Head of caudate nucleus (tissue), 42 donors: Measurements from ENCODE around the gene DAAM2.

Experiments
- DNase-seq, 42 donors: peaks; one replicate each; pipeline versions ENCODE4 v3.0.0 to v3.0.0-alpha.2; 2020 to 2021; ENCODE audit warnings: mixed read lengths in 7 of 42
- intact Hi-C: fragments of 100-400 bp; cut with DNase I; formaldehyde crosslinking; loops from one replicate; pipeline ENCODE4 v1.15.0; 2022

Gene DAAM2

DNA sequence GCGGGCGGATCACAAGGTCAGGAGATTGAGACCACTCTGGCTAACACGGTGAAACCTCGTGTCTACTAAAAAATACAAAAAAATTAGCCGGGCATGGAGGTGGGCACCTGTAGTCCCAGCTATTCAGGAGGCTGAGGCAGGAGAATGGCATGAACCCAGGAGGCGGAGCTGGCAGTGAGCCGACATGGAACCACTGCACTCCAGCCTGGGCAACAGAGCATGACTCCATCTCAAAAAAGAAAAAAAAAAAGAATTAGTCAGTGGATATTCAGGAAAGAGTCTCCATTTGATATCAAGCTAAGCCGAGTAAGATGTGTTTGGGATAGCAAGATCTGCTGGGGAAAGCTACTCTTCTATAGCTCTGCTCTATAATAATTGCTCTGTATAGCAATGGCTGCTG is 101.1 kb downstream of the DAAM2 start:
- DNase-seq, result peak in 2 of 42 donors; percentile 41 to 64
- intact Hi-C loops, result no loop called here

DNA sequence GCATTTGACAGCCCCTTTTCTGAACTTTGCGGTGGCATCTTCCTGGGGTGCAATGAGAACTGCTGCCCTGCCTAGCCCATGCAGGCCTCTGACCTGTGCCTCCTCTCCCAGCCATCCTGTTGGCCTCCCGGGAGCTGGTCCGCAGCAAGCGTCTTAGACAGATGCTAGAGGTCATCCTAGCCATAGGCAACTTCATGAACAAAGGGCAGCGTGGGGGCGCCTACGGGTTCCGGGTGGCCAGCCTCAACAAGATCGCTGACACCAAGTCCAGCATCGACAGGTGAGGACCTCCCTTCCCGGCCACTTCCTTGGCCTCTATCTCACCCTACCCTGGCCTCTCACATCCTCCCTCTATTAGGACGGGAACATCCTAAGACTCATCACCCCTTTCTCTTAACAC is 104.5 kb downstream of the DAAM2 start:
- DNase-seq, result peak in 1 of 42 donors; percentile 13
- intact Hi-C loops, result no loop called here

DNA sequence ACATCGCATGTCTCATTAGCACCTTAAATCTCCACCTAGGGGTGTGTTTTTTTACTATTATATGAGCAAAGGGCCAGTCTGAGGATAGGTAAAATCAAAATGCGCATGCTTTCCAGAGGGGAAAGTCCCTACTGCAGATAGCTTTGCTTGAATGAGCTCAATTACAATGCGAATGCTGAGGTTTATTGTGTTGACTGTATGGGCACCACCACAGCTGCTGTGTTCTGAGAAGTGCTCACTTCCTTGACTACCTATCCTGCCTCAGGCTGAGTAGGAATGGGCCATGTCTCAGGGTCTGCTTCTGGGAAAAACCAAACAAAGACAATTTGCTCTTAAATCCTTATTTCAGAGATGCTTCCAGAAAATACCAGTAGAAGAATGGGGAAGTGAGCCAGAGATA is 105.5 kb downstream of the DAAM2 start:
- intact Hi-C loops, result no loop called here
- no peak for DNase-seq

DNA sequence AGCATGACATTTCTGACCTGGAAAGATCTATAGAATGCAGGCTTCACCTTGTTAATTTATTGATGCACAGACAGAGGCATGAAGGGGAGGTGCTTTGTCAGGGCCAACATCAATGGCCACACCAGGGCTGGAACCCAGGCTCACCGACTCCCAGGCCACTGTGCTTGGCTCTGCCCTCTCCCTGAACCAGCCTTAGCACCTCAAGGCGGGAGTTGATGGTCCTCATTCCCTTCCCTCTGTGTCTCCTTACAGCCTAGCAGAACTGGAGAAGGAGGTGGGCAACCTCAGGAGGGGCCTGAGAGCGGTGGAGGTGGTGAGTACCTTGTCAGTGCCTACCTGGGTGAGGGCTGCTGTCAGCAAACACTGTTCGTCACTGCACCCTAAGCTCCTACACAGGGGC is 106.4 kb downstream of the DAAM2 start:
- intact Hi-C loops, result no loop called here
- DNase-seq, result no peak

DNA sequence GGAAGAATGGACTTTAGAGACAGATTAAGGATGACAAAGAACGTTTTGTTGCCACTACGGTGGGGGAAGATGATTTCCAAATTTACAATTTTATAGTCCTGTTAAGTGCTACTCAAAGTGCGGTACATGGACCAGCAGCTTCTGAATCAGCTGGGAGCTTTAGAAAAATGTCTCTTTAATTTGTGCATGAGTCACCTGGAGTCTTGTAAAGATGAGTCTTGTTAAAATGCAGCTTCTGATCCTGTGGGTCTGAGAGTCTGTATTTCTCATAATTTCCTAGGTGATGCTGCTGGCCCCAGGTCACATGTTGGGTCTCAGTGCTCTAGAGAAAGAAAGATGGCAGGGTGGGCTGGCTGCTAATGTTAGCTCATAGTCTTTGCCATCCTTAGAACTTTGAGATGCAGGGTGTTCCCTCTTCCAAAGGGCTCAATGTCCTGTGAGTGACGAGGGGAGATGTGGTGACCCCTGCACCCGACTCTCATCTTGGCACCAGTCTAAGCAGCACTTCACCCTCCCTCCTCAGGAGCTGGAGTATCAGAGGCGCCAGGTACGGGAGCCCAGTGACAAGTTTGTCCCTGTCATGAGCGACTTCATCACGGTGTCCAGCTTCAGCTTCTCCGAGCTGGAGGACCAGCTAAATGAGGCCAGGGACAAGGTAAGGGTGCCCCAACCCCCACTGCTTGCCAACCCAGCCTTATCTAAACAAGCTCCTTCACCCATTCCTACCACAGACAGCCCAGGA is 107.5 kb downstream of the DAAM2 start:
- DNase-seq, result peak in 1 of 42 donors; percentile 20
- intact Hi-C loops, result no loop called here

DNA sequence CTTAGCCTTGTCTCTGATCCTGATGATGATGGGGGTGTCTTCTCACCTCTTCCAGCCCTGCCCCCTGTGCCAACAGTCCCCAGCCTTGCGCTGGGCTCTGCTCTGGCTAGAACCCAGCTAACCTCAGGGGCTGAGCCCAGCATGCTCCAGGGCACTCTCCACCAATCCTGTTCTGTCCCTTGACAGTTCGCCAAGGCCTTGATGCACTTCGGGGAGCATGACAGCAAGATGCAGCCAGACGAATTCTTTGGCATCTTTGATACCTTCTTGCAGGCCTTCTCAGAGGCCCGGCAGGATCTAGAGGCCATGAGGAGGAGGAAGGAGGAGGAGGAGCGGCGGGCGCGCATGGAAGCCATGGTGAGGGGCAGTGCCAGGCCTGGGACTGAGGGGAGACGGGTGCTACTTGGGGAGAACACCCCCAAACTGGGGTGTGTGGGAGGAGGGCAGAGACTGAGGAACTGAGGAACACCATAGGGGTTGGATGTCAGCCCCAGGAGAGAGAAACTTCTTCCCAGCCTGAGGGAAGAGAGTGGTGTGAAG is 109.0 kb downstream of the DAAM2 start:
- intact Hi-C loops, result no loop called here
- peak in 2 of 42 donors; percentile 25 for DNase-seq

DNA sequence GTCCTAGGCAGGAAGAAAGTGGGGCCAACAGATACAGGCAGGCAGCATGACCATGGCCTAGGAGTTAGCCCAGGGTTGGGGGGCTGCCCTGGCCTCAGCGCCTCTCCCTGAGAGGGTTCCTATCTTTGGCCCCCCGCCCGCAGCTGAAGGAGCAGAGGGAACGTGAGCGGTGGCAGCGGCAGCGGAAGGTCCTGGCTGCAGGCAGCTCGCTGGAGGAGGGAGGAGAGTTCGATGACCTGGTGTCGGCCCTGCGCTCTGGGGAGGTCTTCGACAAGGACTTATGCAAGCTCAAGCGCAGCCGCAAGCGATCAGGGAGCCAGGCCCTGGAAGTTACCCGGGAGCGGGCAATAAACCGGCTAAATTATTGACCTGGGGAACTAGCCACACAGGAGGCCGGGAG is 109.5 kb downstream of the DAAM2 start:
- peak in 2 of 42 donors; percentile 27 to 37 for DNase-seq
- intact Hi-C loops, result no loop called here

DNA sequence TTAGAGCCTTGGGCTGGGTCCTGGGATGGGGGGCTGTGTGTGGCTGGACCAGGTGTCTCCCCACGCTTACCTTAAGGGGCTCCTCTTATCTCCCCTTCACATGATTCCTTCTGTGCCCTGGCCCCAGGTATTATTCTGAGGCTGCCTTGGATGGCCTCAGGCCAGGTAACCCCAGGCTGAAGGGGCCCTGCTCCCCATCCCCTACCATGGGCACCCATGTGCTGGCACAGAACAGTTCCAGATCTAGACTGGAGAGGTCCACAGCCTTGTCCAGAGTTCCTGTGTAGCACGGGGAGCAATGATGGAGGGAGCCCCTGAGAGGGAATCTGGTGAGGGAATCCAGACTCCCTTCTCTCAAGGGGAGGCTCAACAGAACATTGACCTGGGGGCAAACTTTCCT is 110.0 kb downstream of the DAAM2 start:
- peak in 2 of 42 donors; percentile 25 to 31 for DNase-seq
- intact Hi-C loops, result no loop called here

DNA sequence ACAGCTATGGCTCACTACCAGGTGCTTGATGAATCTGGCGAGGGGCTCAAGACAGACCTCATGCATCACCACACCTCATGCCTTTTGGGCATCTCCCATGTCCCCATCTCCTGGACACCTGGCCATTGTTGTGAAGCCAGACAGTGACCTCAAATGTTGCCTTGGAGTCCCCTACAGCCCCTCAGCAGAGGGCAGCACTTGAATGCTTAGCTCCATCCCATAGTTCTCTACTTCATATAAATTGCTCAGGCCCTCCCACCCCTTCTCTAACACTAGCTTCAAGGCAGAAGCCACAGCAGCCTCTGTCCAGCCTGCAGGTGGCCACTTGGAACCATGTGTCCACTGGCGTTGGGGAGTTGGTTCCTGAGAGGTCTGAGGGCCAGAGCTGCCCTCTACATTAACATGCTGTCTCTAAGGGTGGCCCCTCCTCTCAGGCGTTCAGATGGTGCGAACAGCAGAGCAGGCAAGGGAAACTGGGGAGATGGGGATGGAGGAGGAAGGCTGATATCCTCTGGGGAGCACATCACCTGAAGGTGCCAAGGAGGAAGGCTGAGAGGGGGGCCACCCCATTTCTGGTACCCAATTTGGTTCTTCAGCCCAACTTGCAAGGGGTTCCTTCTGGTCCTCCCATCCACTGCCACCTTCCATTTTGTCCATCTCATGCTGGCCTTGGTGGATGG is 110.8 kb downstream of the DAAM2 start:
- peak in 3 of 42 donors; percentile 9 to 22 (median 17) for DNase-seq
- intact Hi-C loops, result no loop called here

DNA sequence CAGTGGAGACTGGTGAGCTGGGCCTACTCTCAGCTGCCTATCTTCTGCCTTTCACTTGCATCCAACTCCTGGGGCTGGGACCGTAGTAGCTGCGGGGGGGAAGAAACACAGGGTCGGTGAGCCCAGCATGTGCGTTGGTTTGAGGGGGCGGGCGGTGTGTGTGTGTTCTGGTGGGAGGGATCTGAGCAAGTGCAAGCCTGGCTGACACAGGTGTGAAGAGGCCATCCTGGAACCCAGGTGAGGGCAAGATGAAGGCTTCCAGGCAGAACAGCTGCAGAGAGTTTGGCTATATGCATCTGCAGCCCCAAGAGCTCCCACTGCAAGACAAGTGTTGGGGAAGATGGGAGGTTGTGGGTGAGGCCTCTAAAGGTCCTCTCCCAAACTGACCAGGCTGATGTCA is 111.5 kb downstream of the DAAM2 start:
- peak in 2 of 42 donors; percentile 23 to 39 for DNase-seq
- intact Hi-C loops, result no loop called here

DNA sequence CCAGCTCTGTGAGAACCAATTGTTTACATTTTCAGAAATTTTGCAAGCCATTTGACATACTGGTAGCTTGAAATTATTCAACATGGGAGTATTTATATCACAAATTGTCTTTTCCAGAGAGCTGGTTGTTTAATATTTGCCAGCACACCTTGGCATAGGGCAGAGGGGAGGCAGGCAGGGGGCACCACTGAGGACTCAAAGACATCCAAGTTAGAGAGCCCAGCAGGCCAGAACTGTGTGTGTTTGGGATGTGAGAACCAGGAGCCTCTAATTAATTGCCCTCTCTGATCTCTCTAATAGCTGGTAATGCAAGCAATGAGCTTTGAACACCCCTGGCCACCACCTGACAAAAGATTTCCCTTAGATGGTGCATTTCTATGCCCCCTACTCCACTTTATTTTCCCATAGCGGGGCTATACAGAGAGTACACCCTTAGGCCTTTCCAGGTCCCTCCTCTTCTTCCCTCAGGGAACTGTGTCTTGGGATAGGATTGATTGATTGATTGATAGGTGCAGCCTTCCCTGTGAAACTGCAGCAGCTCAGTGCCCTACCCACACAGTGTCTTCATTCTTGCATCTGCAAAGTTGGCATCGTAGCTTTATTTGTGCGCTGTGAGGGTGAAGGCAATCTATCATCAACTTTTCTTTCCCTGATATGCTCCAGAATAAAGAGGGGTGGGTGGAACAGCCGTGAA is 112.9 kb downstream of the DAAM2 start:
- DNase-seq, result peak in 5 of 42 donors; percentile 30 to 54 (median 42)
- intact Hi-C loops, result no loop called here

DNA sequence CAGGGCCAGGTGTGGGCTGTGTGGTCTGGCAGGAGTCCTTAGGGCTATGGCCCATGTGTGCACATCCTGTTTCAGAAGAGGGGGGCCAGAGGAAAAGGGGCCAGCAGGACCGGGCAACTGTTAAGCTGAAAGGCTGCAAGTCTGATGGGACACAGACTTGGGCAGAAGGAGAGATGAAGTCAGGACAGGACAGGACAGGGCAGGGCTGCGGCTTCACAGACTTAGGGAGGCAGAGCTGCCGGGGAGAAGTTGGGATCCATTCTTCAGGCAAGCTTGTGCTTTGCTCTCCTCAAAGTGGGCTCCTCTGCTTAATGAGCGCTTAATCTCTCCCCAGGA is 113.4 kb downstream of the DAAM2 start:
- intact Hi-C loops, result no loop called here

DNA sequence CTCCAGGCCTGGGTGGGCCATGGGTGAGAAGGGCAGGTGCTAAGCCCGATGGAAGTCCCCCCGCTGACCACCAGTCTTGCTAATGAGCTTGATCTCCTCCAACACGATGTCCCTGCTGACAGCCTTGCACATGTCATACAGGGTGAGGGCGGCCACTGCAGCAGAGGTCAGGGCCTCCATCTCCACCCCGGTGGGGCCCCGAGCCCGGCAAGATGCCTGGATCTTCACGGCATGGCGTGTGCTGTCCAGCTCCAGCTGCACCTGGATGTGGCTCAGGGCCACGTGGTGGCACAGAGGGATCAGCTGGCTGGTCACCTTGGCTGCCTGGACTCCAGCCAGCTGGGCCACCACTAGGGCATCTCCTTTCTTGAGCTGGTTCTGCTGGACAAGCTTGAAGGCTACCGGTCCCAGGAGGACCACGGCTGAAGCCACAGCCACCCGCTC is 114.2 kb downstream of the DAAM2 start:
- intact Hi-C loops, result no loop called here

More for the DNA sequence above, 113.4 kb downstream of the DAAM2 start:
- DNase-seq, result peak in 3 of 42 donors; percentile 24 to 43 (median 27)

DNA sequence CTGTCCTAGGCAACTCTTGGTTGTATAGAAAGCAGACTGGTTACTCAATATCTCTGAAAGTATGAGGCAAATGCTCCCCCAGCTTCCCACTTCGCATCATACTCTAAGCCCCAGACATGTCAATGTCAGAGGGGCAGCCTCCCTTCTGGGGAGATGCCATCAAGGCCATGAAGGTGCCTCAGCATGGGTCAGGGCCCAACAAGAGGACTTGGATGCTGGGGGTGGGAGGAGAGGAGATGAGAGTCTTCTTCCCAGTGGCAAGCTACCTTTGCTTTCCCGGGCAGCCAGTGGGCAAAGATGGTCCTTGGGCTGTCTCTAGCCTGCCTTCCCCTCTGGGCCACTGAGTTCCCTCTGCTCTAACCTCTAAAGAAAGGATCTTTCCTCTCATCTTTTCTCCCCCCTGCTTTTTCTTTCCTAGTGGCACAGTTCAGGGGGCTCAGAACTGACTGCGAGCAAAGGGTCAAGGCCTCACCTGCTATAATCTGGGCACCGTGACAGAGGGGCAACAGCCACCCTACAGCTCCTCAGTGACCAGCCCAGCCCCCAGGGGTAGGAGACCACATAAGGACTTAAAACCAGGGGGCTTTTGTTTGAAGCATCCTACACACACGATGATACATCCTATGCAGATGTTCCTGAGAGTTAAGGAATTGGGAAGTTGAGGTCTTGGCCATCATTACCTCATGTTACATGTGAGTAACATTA is 115.8 kb downstream of the DAAM2 start:
- DNase-seq, result peak in 3 of 42 donors; percentile 19 to 40 (median 21)
- intact Hi-C loops, result no loop called here

More for the DNA sequence above, 114.2 kb downstream of the DAAM2 start:
- peak in 3 of 42 donors; percentile 29 to 42 (median 31) for DNase-seq

DNA sequence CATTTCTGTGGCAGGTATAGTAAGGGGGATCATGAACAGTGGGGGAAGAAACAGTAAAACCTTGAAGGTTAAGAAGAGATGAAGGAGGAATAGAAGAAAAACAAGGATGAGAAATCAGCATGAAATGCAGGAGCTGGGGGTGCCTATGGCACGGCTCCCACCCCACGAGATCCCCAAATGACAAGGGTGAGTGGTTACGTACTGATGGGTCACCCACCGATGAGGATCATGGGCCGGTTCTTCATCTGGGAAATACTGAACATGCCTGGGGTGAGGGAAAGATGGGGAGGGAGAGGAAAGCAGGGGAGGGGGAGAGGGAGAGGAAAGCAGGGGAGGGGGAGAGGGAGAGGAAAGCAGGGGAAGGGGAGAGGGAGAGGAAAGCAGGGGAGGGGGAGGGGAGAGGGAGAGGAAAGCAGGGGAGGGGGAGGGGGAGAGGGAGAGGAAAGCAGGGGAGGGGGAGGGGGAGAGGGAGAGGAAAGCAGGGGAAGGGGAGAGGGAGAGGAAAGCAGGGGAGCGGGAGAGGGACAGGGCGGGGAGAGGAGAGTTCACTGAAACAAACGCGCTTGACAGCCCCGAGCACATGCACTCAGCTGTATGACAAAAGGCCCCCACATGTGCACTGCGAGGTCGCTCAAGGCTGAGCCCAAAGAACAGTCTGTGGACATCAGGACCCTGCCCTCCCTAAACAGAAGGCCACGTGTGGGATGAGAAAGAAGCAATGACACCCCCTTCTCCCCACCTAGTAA is 116.8 kb downstream of the DAAM2 start:
- DNase-seq, result peak in 3 of 42 donors; percentile 16 to 21 (median 17)
- intact Hi-C loops, result no loop called here

DNA sequence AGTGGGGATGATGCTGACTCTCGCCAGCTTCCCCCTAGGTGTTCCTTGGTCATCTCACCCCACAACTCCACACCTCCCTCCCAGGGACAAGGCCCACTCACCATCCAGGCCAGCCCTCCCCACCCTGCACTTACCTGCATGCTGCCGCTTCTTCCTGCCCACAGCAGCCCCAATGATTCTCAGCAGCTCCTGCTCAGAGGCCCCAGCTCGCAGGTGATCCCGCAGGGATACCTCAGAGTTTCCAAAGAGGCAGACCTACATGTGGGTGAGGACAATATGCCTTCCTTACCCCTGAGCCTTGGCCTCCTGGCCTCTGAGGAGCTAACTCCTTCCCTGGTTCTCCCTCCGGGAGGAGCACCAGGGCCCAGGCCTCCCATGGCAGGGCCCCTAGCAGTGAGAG is 117.5 kb downstream of the DAAM2 start:
- peak in 2 of 42 donors; percentile 11 to 18 for DNase-seq

DNA sequence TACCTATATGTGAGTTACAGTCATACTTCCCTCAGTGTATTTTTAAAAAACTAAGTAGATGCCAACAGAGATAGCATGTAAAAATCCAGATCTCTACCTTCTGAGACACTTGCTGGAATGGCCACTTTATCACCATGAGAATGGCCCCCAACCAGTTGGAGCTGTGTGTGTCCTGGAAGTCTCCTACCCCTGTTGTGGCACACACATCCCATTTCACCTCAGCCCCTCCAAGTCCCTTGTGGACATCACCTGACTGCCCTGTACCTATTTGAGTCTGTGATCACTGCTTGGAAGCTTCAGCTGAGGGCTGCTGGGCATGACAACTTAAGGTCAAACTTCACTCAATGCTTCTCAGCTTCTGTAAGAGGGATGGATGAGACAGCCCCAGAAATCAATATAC is 118.0 kb downstream of the DAAM2 start:
- intact Hi-C loops, result no loop called here
- peak in 1 of 42 donors; percentile 28 for DNase-seq

More for the DNA sequence above, 117.5 kb downstream of the DAAM2 start:
- intact Hi-C loops, result no loop called here

DNA sequence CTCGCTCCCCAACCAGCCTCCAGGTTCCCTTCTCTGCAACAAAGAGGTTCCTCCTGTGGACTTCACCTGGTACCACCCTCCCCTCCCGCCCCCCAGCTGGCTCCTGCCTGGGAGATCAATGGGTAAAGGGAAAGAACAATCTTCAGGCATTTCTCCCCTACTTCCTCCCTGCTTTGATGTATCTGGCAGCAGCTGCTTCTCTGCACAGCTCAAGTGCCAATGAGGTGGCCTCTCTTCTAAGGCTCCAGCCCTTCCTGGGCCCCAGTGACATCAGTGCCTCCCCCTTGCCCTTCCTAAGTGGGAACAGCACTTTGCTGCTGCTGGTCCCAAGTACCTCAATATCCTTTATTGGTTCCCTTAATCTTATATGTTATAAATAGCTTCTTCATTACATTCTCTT is 118.6 kb downstream of the DAAM2 start:
- DNase-seq, result no peak
- intact Hi-C loops, result no loop called here
